COR-L47 (cell line): Measurements from ENCODE around the gene AGAP1.

Source experiments
- DNase-seq: peaks from one replicate; lab custom pipeline; 2025; lab: John Stamatoyannopoulos, UW

Gene AGAP1

DNA sequence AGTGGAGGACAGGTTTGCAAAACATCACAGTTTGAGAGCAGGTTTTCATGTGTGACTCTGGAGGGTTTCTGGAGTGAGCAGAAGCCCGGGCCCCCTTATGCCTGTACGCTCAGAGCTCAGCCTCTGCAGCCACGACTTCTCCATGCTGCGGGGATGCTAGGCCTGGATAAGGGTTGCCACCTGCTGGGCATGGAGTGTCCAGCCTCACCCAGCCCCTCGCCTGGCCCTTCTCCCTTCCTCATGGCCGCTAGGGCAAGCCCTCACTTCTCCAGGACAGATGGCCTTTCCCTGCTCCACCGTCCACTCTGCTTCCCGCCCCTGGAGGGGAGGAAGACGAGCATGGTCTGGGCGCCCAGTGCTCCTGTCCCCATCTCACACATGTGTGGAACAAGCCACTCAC lies 355.6 kb downstream of the AGAP1 start:
- DNase-seq, result no peak

- DNase-seq, result no peak
Observed at GRCh38 chr2:235850289-235850688, 356.4 kb downstream of the AGAP1 start.

DNA sequence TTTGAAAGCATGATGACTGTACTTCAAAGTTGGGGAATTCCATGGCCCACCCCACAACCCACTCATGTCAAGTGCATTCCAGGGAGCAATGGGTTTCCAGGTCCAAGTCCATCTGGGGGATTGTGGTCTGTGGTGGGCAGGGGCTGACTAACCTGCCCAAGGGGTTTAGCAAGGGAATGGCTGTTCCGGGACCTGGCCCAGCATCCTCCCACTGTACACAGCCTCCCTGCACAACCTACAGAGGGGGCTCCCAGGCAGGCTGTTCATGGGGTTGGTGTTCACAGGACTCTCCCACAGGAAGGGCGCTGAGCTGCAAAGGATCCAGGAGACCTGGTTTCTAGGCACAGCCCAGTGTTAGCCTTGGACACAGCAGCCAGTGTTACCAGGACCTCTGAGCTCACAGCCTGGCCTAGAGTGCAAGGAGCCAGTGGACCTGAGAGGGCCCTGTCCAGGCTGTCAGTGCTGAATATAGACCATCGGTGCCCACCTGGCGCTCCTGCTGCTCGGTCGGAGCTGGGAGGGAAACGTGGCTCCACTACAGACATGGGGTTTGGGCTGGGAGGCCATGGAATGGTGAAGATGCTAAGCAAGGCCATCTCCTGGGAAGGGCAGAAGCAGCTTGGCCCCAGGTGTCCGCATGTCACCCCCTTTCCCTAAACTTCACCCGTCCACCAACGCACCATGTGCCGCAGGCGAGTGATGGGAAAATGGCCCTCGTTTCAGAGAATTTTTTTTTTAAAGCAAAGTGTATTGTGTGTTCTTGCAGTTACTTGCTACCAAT lies 357.1 kb downstream of the AGAP1 start:
- DNase-seq, result no peak

GRCh38 chr2:235851828-235852525 lies 358.1 kb downstream of the AGAP1 start:
- no peak for DNase-seq

DNA sequence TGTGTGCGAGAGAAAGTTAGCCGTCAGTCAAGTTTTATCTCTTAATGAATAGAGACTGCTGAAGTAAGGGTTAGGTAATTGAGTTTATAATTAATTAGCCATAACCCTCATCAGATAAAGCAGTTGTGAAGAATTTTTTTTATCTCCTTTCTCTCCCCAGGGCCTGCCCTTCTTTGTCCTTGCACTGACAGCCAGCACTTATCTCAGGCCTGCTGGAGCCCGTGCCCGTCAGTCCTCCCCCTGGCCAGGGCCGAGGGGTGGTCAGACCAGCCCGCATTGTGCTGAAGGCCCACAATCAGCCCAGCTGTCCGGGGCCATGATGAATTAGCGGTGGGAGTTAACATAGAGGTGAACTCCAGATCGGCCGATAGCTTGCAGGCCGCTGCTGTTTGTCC lies 358.7 kb downstream of the AGAP1 start:
- no peak for DNase-seq

- no peak for DNase-seq
Observed at GRCh38 chr2:235854276-235854675, 360.4 kb downstream of the AGAP1 start.

DNA sequence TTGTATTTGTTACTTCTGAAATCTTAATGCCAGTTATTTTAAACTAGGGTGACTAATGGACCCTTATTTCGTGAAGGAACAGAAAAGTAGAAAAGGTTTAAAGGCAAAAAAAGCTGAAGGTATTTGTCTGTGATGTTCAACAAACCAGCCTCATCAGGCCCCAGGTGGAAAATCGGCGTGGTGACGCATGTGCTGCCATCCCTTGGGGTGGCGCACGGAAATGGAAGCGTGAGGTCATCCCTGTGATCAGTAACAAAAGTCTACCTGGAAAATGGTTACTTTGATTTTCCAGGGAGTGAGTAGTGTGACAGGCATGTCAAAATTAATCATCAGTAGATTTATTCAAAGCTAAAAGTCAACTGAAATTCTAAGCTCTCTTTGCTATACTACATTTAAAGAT lies 361.2 kb downstream of the AGAP1 start:
- DNase-seq, result no peak

DNA sequence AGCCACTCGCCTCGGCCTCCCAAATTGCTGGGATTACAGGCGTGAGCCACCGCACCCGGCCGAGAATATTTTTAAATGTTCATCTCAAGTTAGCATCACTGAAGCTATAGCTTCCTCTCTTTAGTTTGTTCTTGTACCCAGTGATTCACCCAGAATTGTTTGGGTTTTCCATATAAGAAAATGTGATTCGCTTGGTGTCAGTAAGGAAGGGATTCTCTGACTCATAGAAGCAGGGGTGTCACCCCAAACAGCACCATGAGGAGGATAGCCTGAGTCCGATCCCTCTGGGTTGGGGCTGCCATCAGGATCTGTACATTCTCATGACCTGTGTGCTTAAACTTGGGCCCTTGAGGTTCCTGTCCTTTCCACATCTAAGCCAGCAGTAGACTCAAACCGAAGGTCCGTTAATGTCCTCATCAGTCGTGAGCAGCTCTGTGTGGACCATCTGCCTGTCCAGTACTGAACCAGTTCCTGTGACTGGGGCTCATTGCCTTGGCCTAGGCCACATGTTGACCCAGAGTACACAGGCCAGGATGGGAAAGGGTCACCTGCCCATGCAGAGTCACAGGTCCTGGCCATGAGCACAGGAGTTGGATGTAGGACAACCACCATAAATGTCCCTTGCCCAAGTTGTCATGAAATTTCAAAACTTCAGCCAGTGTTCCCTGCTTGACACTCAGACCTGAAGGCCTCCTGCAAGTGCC lies 362.5 kb downstream of the AGAP1 start:
- DNase-seq, result no peak

DNA sequence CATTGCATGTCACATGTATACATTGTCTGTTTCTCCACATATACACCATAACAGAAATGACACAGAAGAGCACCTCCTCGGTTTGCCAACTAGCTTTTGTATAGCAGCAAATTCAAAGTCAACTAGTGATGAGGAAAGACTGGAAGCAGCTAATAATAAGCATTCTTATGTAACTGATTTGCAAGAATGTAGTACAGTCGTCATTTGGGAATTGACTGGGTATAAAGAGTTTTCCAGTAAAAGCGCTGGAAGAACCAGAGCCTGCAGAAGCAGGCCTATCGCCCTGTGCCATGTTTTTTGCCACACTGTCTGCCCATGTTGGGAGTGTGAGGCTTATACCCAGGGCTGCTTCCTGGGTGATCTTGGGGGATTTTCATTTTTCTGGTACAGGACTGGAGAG lies 363.8 kb downstream of the AGAP1 start:
- no peak for DNase-seq

DNA sequence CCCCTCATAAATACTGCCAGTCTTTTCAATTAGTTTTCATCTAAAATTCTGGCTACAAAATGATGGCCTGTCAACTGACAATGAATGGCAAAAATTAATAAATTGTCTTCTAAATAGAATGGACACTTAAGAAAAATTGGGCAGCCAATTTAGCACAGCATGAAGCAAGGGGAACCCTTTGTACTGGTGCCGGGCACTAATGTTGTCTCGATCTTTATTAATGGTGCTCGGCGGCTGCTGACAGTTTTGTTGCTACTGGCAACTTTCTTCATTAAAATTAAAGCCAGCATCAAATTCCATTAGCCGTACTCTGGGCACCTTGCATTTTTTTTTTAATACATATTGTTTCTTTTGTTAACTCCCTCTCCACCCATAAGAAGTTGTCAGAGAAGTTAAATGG lies 365.0 kb downstream of the AGAP1 start:
- DNase-seq, result peak; percentile 38

DNA sequence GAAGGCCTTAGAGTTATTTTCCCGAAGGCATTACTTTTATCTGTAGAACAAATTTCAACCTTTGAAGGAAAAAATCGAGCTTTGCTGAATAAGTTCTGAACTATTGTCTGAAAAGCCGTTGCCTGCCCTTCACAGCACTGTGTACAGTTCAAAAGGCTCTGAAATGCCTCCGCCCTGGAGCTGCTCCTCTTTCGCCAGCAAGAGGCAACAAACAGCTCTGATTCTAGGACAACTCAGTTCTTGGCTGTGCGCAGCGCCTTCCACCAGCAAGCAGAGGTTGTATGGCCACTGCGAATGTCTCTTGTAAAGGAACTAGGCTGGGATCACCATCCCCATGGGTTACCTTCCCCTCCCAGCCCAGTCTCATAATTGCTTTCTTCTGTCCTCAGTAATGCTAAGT lies 365.8 kb downstream of the AGAP1 start:
- no peak for DNase-seq

DNA sequence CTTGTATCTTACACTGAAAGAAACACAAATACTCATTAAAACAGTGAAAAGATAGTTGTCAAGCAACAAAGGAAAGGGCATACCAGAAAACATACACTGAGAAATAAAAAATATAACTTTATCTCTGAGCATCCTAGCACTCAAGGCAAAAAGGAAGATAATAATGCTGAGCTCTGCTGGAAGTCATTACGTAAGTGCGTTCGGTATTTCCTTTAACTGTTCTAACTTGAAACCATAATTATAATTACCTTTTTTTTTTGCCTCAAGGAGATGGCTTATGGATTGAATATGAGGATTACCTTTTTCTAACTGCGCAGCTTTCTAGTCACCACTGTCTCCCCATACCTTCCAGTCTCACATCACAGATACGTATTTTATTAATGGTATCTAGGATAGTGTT lies 366.3 kb downstream of the AGAP1 start:
- DNase-seq, result no peak

- DNase-seq, result no peak
Observed at GRCh38 chr2:235860871-235861270, 367.0 kb downstream of the AGAP1 start.

DNA sequence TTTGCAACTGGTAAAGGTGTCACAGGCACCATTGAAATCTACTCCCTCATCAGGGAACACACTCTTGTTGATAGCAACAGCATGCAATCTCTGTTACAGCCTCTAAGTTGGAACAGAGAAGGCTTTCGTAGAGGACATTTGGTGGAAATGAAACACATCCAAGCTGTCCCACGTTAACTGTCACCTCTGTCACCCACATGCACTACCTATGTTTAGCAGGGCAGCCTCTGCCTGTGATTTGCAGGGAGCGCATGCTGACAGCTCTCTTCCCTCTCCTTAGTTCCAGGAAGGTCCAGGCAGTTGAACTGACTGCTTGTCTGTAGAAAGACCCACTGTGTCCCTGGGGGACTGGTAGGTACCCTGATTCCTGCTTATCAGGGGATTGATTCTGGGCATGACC lies 367.5 kb downstream of the AGAP1 start:
- no peak for DNase-seq

DNA sequence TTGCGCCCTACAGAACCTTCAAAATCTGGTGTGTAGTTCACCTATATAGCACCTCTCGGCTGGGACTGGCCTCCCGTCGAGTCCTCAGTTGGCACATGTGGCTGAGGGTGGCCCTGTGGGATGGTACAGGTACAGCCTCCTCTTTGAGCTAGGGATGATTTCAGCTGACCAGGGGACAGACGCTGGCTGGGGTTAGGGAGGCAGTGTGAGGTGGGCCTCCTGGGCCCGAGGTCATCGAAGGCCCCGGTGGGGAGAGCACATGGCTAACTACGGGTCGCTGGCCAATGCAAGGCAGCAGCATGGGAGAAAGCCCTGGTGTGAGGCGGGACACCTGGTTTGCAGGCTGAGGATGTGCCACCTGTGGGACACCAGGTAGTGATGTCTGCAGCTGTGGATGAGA lies 369.6 kb downstream of the AGAP1 start:
- DNase-seq, result no peak

GRCh38 chr2:235864302-235864701 lies 370.5 kb downstream of the AGAP1 start:
- DNase-seq, result no peak

DNA sequence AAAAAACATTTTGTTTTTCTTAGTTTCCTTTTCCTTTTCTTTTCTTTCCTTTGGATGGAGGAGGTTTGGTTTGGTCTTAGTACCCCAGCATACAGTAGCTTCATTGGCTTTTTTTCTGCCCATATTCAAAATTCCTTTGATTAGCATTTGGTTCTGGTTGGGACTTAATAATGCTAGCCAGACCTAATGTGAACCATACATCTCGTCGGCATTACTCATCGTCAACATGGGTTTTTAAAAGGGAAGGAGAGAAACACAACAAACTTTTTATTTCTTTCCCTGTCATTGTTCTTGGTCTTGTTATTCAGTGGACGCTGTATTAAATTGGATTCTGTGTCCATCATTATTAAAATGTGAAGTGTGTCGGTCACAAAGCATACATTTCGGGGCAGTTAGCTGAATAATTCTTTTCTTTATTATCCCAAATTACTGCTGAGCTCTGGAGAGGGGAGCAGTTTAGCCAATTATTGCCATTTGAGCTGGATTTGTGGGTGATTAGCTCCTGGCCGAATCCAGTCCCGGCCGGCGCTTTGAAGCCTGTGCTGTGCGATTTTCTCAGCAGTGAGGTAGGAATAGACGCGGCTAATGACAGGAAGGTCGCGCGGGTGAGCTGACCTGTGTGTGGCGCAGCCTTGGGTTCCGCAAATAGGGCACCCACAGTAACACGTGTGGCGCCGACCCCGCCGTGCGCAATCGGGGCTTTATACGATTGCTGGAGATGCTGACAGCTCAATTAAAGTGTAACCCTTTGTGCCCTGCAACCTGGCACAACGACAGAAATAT lies 371.1 kb downstream of the AGAP1 start:
- DNase-seq, result no peak

DNA sequence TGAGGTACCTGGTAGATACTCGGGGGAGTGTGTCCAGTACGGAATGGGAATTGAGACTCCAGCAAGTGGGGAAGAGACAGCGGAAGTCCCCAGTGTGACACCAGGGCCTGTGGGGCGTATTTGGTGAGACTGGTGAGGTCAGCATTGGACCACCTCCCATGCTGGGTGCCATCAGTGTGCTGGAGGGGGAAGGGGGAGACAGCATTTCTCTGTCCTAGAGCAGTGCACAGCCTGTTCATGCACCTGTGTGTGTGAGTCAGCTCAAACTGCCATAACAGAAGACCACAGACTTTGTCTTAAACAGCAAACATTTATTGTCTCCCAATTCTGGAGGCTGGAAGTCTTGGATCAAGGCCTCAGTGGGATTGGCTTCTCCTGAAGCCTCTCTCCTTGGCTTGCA lies 372.5 kb downstream of the AGAP1 start:
- no peak for DNase-seq

DNA sequence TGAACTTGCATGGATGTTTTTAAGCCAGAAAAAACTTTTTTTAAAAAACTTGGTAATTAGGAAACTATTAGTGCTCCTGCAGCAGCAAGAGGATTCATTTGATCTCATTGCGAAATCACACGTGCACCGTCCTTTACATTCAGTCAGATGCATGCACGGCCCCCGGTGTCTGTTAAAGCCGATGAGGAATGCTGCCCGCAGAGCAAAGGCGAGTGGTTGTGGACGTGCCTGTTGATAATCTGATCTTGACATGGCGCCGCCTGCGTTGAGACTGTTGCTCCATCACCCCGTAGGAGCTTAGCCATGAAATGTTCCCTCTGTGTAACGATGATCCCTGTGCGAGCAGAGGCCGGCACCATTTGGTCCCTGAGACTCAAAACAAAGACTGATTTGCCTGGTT lies 374.4 kb downstream of the AGAP1 start:
- no peak for DNase-seq

DNA sequence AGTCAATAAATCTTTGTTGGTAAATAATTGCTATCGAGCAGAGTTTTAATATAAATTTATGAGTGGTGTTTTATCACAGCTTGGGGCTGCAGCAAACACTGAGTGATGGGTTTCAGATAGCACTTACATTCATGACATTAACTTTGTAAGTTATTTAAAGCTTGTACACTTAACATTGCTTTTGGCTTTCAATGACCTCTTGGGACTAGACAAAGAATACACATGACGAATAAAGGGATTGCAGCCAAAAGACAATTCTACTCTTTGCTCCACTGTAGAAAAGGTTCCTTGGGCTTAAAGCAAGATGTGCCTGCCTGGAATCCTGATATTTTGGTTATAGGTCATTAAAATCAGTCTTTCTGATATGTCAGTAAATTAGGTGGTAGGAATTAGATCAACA lies 374.8 kb downstream of the AGAP1 start:
- DNase-seq, result no peak

DNA sequence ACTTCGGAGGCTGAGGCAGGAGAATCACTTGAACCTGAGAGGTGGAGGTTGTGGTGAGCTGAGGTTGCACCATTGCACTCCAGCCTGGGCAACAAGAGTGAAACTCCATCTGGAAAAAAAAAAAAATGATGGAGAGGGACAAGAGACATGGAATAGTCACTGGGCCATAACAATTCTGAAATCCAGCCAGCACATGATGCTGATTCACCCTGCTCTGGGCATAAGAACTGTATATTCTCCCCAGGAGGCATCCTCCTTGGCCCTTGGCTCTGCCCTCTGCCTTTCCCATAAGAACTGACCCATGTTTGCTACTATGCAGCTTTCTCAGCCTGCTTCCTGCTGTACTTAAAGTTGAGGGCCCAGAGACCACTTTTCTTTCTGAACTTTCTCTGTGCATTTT lies 376.7 kb downstream of the AGAP1 start:
- no peak for DNase-seq

GRCh38 chr2:235876099-235876679 lies 382.3 kb downstream of the AGAP1 start:
- DNase-seq, result no peak
